ENCODE measurements around the gene TPK1. TPM values are rescaled to one million over a fixed set of nuclear protein-coding genes. Genes with fewer than 3 reads are reported as not detected.

TPK1 gene
- total RNA-seq, 4 donors from 2014 or later = 0.59 to 178 (median 8.8) TPM

DNA sequence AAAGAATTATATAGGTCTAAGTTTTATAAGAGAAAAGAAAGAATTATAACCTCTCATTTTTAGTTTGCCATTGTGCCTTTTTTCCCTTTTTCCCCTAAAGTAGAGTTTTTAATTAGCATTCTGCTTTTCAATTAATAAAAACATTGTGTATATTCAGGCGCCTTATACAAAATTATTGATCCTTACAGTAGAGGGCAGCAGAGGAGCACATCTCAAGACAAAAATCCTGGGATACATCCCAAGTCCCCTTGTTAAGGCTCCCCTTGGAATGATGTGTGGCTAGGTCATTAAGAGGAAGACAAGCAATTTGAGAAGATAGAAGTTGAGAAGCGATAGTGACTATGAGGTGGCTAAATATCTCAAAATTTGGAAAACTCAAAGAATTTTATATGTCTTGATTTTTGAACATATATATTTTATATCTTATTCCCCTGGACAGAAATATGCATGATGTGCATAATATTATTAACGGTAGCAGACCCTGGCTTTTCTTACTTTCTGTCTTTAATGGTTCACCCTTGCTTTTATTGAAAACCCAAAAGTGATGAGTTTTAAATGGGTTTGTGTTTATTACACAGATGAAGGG lies 19.1 kb upstream of the TPK1 start:
- Histone ChIP-seq H3K36me3 (no peaks in the 10 kb centered on the region), H3K27me3 (no peaks in the 10 kb centered on the region), H3K27ac (no peak overlapping the region), H3K9me3 (no peaks in the 10 kb centered on the region), H3K4me3 (no peak overlapping the region), H3K4me1 (no peaks in the 10 kb centered on the region)
- intact Hi-C loops (cut with DNase I; ENCODE audit: low total_unique reads) = no loop called here
- no peak for DNase-seq
- TF ChIP-seq, protein P1, sequence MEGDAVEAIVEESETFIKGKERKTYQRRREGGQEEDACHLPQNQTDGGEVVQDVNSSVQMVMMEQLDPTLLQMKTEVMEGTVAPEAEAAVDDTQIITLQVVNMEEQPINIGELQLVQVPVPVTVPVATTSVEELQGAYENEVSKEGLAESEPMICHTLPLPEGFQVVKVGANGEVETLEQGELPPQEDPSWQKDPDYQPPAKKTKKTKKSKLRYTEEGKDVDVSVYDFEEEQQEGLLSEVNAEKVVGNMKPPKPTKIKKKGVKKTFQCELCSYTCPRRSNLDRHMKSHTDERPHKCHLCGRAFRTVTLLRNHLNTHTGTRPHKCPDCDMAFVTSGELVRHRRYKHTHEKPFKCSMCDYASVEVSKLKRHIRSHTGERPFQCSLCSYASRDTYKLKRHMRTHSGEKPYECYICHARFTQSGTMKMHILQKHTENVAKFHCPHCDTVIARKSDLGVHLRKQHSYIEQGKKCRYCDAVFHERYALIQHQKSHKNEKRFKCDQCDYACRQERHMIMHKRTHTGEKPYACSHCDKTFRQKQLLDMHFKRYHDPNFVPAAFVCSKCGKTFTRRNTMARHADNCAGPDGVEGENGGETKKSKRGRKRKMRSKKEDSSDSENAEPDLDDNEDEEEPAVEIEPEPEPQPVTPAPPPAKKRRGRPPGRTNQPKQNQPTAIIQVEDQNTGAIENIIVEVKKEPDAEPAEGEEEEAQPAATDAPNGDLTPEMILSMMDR (IDR thresholded peaks at IDR 0.05) = peak in 1 of 4 experiments; percentile 21
- TF ChIP-seq POLR2A (IDR thresholded peaks at IDR 0.05) = no peak

DNA sequence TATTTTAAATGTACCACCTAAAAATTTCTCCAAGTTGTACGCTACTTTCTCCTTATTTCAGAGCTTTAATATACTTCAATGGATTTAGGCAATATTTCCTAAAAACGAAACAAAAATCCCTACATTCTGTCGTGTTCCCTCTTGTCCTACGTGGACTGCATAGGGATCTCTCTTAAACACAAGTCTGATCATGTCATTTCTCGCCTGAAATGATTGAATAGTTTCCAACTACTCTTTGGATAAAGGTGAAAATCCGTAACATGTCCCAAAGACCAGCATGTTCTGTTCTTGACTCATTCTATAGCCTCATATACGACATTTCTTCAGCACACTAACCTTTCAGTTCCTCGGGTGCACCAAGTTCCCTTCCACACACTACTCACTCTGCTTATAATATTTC lies 17.7 kb upstream of the TPK1 start:
- no peaks in the 10 kb centered on the region for H3K4me1 ChIP-seq
- no peaks in the 10 kb centered on the region for H3K9me3 ChIP-seq
- no peak overlapping the region for H3K4me3 ChIP-seq
- intact Hi-C loops (cut with DNase I; ENCODE audit: low total_unique reads) = no loop called here
- no peak for TF ChIP-seq POLR2A (IDR thresholded peaks at IDR 0.05)
- TF ChIP-seq, protein P1 (IDR thresholded peaks at IDR 0.05) = no peak
- no peak overlapping the region for H3K27ac ChIP-seq
- H3K36me3 ChIP-seq = no peaks in the 10 kb centered on the region
- H3K27me3 ChIP-seq = no peaks in the 10 kb centered on the region
- no peak for DNase-seq

DNA sequence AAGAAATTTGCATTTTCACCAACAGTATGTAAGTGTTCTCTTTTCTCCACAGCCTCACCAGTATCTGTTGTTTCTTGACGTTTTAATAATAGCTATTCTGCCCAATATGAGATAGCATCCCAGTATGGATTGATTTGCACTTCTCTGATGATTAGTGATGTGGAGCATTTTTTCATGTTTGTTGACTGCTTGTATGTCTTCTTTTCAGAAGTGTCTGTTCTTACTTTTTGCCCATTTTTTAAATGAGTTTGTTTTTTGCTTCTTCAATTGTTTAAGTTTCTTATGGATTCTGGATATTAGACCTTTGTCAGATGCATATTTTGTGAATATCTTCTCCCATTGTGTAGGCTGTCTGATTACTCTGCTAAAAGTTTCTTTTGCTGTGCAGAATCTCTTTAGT lies 12.2 kb upstream of the TPK1 start:
- Histone ChIP-seq H3K4me3 (no peak overlapping the region), H3K4me1 (no peaks in the 10 kb centered on the region), H3K27ac (no peak overlapping the region), H3K27me3 (no peaks in the 10 kb centered on the region), H3K36me3 (no peaks in the 10 kb centered on the region), H3K9me3 (no peaks in the 10 kb centered on the region)
- TF ChIP-seq, protein P1 (IDR thresholded peaks at IDR 0.05) = no peak
- no peak for TF ChIP-seq POLR2A (IDR thresholded peaks at IDR 0.05)
- intact Hi-C loops (cut with DNase I; ENCODE audit: low total_unique reads) = no loop called here
- DNase-seq = no peak

GRCh38 chr7:144842377-144842851 lies 6.6 kb upstream of the TPK1 start:
- no peaks in the 10 kb centered on the region for H3K36me3 ChIP-seq
- intact Hi-C loops (cut with DNase I; ENCODE audit: low total_unique reads) = no loop called here
- no peaks in the 10 kb centered on the region for H3K4me1 ChIP-seq
- H3K9me3 ChIP-seq = peaks cover 0 to 2% of the 10 kb centered on the region in 2 donors
- DNase-seq = peak in 1 of 2 donors; percentile 43
- no peaks in the 10 kb centered on the region for H3K27me3 ChIP-seq
- H3K4me3 ChIP-seq = no peak overlapping the region
- peak overlapping the region in 1 of 2 donors; percentile 4 for H3K27ac ChIP-seq
- no peak for TF ChIP-seq POLR2A (IDR thresholded peaks at IDR 0.05)
- TF ChIP-seq, protein P1 (IDR thresholded peaks at IDR 0.05) = no peak

- H3K4me1 ChIP-seq = peaks cover 0 to 5% of the 10 kb centered on the region in 2 donors
- no peaks in the 10 kb centered on the region for H3K36me3 ChIP-seq
- H3K27me3 ChIP-seq = no peaks in the 10 kb centered on the region
- TF ChIP-seq, protein P1 (IDR thresholded peaks at IDR 0.05) = no peak
- TF ChIP-seq POLR2A (IDR thresholded peaks at IDR 0.05) = no peak
- intact Hi-C loops (cut with DNase I; ENCODE audit: low total_unique reads) = no loop called here
- H3K4me3 ChIP-seq = peak overlapping the region; percentile 78 to 81
- H3K9me3 ChIP-seq = peaks cover 0 to 2% of the 10 kb centered on the region in 2 donors
- H3K27ac ChIP-seq = peak overlapping the region; percentile 93 to 94
- DNase-seq = no peak
Observed at GRCh38 chr7:144836545-144836842, 641 bp upstream of the TPK1 start.

Measured in uterus (tissue), 4 donors.